ENCODE measurements around the gene PEX6.
A peak's percentile ranks its signal among the peaks of the same experiment; 100 is the strongest.

Gene PEX6

GRCh38 chr6:42974919-42975505, 4.0 kb downstream of the PEX6 start:
- Histone ChIP-seq H3K4me3 (ENCODE audit: low read length in 2 of 2) (no peak overlapping the region), H3K27me3 (ENCODE audit: control insufficient read depth in 1 of 2, insufficient read depth in 2 of 2, low read length in 2 of 2) (no peaks in the 10 kb centered on the region), H3K4me1 (ENCODE audit: control insufficient read depth, insufficient read depth, low read length) (peaks cover 21% of the 10 kb centered on the region), H3K36me3 (ENCODE audit: control insufficient read depth in 2 of 2, insufficient read depth in 2 of 2, low read length in 2 of 2) (peaks cover 0 to 9% of the 10 kb centered on the region in 2 donors), H3K27ac (ENCODE audit: low read length) (no peak overlapping the region), H3K9me3 (ENCODE audit: control insufficient read depth in 2 of 2, low read length in 2 of 2) (no peaks in the 10 kb centered on the region), H3K9ac (ENCODE audit: low read length in 2 of 2) (no peak overlapping the region)

- Histone ChIP-seq H3K9ac (ENCODE audit: low read length in 2 of 2) (no peak overlapping the region), H3K36me3 (ENCODE audit: control insufficient read depth in 2 of 2, insufficient read depth in 2 of 2, low read length in 2 of 2) (peaks cover 6 to 17% of the 10 kb centered on the region in 2 donors), H3K27me3 (ENCODE audit: control insufficient read depth in 1 of 2, insufficient read depth in 2 of 2, low read length in 2 of 2) (no peaks in the 10 kb centered on the region), H3K9me3 (ENCODE audit: control insufficient read depth in 2 of 2, low read length in 2 of 2) (no peaks in the 10 kb centered on the region), H3K4me1 (ENCODE audit: control insufficient read depth, insufficient read depth, low read length) (peaks cover 13% of the 10 kb centered on the region), H3K27ac (ENCODE audit: low read length) (no peak overlapping the region), H3K4me3 (ENCODE audit: low read length in 2 of 2) (no peak overlapping the region)
These were observed 5.1 kb downstream of the PEX6 start for GRCh38 chr6:42973926-42974325.

GRCh38 chr6:42971746-42972327, 7.1 kb downstream of the PEX6 start:
- Histone ChIP-seq H3K9me3 (ENCODE audit: control insufficient read depth in 2 of 2, low read length in 2 of 2) (no peaks in the 10 kb centered on the region), H3K9ac (ENCODE audit: low read length in 2 of 2) (no peak overlapping the region), H3K27me3 (ENCODE audit: control insufficient read depth in 1 of 2, insufficient read depth in 2 of 2, low read length in 2 of 2) (no peaks in the 10 kb centered on the region), H3K4me1 (ENCODE audit: control insufficient read depth, insufficient read depth, low read length) (no peaks in the 10 kb centered on the region), H3K27ac (ENCODE audit: low read length) (no peak overlapping the region), H3K4me3 (ENCODE audit: low read length in 2 of 2) (no peak overlapping the region), H3K36me3 (ENCODE audit: control insufficient read depth in 2 of 2, insufficient read depth in 2 of 2, low read length in 2 of 2) (peaks cover 16 to 23% of the 10 kb centered on the region in 2 donors)

- Histone ChIP-seq H3K9ac (ENCODE audit: low read length in 2 of 2) (no peak overlapping the region), H3K27me3 (ENCODE audit: control insufficient read depth in 1 of 2, insufficient read depth in 2 of 2, low read length in 2 of 2) (no peaks in the 10 kb centered on the region), H3K4me3 (ENCODE audit: low read length in 2 of 2) (no peak overlapping the region), H3K9me3 (ENCODE audit: control insufficient read depth in 2 of 2, low read length in 2 of 2) (no peaks in the 10 kb centered on the region), H3K27ac (ENCODE audit: low read length) (no peak overlapping the region), H3K36me3 (ENCODE audit: control insufficient read depth in 2 of 2, insufficient read depth in 2 of 2, low read length in 2 of 2) (peaks cover 17 to 30% of the 10 kb centered on the region in 2 donors), H3K4me1 (ENCODE audit: control insufficient read depth, insufficient read depth, low read length) (no peaks in the 10 kb centered on the region)
These were observed 7.9 kb downstream of the PEX6 start for GRCh38 chr6:42970871-42971612.

- Histone ChIP-seq H3K4me3 (ENCODE audit: low read length in 2 of 2) (no peak overlapping the region), H3K9ac (ENCODE audit: low read length in 2 of 2) (no peak overlapping the region), H3K4me1 (ENCODE audit: control insufficient read depth, insufficient read depth, low read length) (no peaks in the 10 kb centered on the region), H3K27me3 (ENCODE audit: control insufficient read depth in 1 of 2, insufficient read depth in 2 of 2, low read length in 2 of 2) (no peaks in the 10 kb centered on the region), H3K9me3 (ENCODE audit: control insufficient read depth in 2 of 2, low read length in 2 of 2) (no peaks in the 10 kb centered on the region), H3K27ac (ENCODE audit: low read length) (no peak overlapping the region), H3K36me3 (ENCODE audit: control insufficient read depth in 2 of 2, insufficient read depth in 2 of 2, low read length in 2 of 2) (peaks cover 22 to 34% of the 10 kb centered on the region in 2 donors)
These were observed 9.0 kb downstream of the PEX6 start for GRCh38 chr6:42969934-42970333.

- H3K36me3 ChIP-seq (ENCODE audit: control insufficient read depth in 2 of 2, insufficient read depth in 2 of 2, low read length in 2 of 2): peaks cover 26 to 34% of the 10 kb centered on the region in 2 donors
- H3K4me3 ChIP-seq (ENCODE audit: low read length in 2 of 2): no peak overlapping the region
- no peak overlapping the region for H3K9ac ChIP-seq (ENCODE audit: low read length in 2 of 2)
- no peak overlapping the region for H3K27ac ChIP-seq (ENCODE audit: low read length)
- H3K27me3 ChIP-seq (ENCODE audit: control insufficient read depth in 1 of 2, insufficient read depth in 2 of 2, low read length in 2 of 2): no peaks in the 10 kb centered on the region
- no peaks in the 10 kb centered on the region for H3K9me3 ChIP-seq (ENCODE audit: control insufficient read depth in 2 of 2, low read length in 2 of 2)
- no peaks in the 10 kb centered on the region for H3K4me1 ChIP-seq (ENCODE audit: control insufficient read depth, insufficient read depth, low read length)
These were observed 9.6 kb downstream of the PEX6 start for GRCh38 chr6:42969431-42969830.

- peaks cover 27 to 33% of the 10 kb centered on the region in 2 donors for H3K36me3 ChIP-seq (ENCODE audit: control insufficient read depth in 2 of 2, insufficient read depth in 2 of 2, low read length in 2 of 2)
These were observed 10.2 kb downstream of the PEX6 start for GRCh38 chr6:42968783-42969182.

GRCh38 chr6:42968126-42968701, 10.8 kb downstream of the PEX6 start:
- Histone ChIP-seq H3K4me3 (ENCODE audit: low read length in 2 of 2) (no peak overlapping the region), H3K4me1 (ENCODE audit: control insufficient read depth, insufficient read depth, low read length) (peaks cover 3% of the 10 kb centered on the region), H3K27ac (ENCODE audit: low read length) (no peak overlapping the region), H3K9me3 (ENCODE audit: control insufficient read depth in 2 of 2, low read length in 2 of 2) (no peaks in the 10 kb centered on the region), H3K36me3 (ENCODE audit: control insufficient read depth in 2 of 2, insufficient read depth in 2 of 2, low read length in 2 of 2) (peaks cover 27 to 31% of the 10 kb centered on the region in 2 donors), H3K27me3 (ENCODE audit: control insufficient read depth in 1 of 2, insufficient read depth in 2 of 2, low read length in 2 of 2) (no peaks in the 10 kb centered on the region), H3K9ac (ENCODE audit: low read length in 2 of 2) (no peak overlapping the region)

More at GRCh38 chr6:42968783-42969182, 10.2 kb downstream of the PEX6 start:
- Histone ChIP-seq H3K9me3 (ENCODE audit: control insufficient read depth in 2 of 2, low read length in 2 of 2) (no peaks in the 10 kb centered on the region), H3K9ac (ENCODE audit: low read length in 2 of 2) (peak overlapping the region in 1 of 2 donors; percentile 7), H3K27me3 (ENCODE audit: control insufficient read depth in 1 of 2, insufficient read depth in 2 of 2, low read length in 2 of 2) (no peaks in the 10 kb centered on the region), H3K27ac (ENCODE audit: low read length) (no peak overlapping the region), H3K4me3 (ENCODE audit: low read length in 2 of 2) (no peak overlapping the region), H3K4me1 (ENCODE audit: control insufficient read depth, insufficient read depth, low read length) (no peaks in the 10 kb centered on the region)

GRCh38 chr6:42967228-42967627, 11.8 kb downstream of the PEX6 start:
- no peak overlapping the region for H3K4me3 ChIP-seq (ENCODE audit: low read length in 2 of 2)
- no peak overlapping the region for H3K9ac ChIP-seq (ENCODE audit: low read length in 2 of 2)
- peaks cover 27 to 33% of the 10 kb centered on the region in 2 donors for H3K36me3 ChIP-seq (ENCODE audit: control insufficient read depth in 2 of 2, insufficient read depth in 2 of 2, low read length in 2 of 2)
- H3K27ac ChIP-seq (ENCODE audit: low read length): no peak overlapping the region
- no peaks in the 10 kb centered on the region for H3K9me3 ChIP-seq (ENCODE audit: control insufficient read depth in 2 of 2, low read length in 2 of 2)
- H3K27me3 ChIP-seq (ENCODE audit: control insufficient read depth in 1 of 2, insufficient read depth in 2 of 2, low read length in 2 of 2): no peaks in the 10 kb centered on the region
- peaks cover 3% of the 10 kb centered on the region for H3K4me1 ChIP-seq (ENCODE audit: control insufficient read depth, insufficient read depth, low read length)

- H3K36me3 ChIP-seq (ENCODE audit: control insufficient read depth in 2 of 2, insufficient read depth in 2 of 2, low read length in 2 of 2): peaks cover 27 to 34% of the 10 kb centered on the region in 2 donors
- H3K27ac ChIP-seq (ENCODE audit: low read length): no peak overlapping the region
- H3K27me3 ChIP-seq (ENCODE audit: control insufficient read depth in 1 of 2, insufficient read depth in 2 of 2, low read length in 2 of 2): no peaks in the 10 kb centered on the region
- no peak overlapping the region for H3K4me3 ChIP-seq (ENCODE audit: low read length in 2 of 2)
- peaks cover 3% of the 10 kb centered on the region for H3K4me1 ChIP-seq (ENCODE audit: control insufficient read depth, insufficient read depth, low read length)
- H3K9me3 ChIP-seq (ENCODE audit: control insufficient read depth in 2 of 2, low read length in 2 of 2): no peaks in the 10 kb centered on the region
- H3K9ac ChIP-seq (ENCODE audit: low read length in 2 of 2): no peak overlapping the region
These were observed 12.4 kb downstream of the PEX6 start for GRCh38 chr6:42966571-42966970.

All from stomach smooth muscle (tissue), 2 donors.